ENCODE data around the gene DYRK1A.
A peak's percentile ranks its signal among the peaks of the same experiment; 100 is the strongest.
"Not testable (repeated sequence)": the region's sequence is repeated elsewhere in the genome, so short reads cannot be mapped to it uniquely, and the experiment has no call there.

DYRK1A gene

DNA sequence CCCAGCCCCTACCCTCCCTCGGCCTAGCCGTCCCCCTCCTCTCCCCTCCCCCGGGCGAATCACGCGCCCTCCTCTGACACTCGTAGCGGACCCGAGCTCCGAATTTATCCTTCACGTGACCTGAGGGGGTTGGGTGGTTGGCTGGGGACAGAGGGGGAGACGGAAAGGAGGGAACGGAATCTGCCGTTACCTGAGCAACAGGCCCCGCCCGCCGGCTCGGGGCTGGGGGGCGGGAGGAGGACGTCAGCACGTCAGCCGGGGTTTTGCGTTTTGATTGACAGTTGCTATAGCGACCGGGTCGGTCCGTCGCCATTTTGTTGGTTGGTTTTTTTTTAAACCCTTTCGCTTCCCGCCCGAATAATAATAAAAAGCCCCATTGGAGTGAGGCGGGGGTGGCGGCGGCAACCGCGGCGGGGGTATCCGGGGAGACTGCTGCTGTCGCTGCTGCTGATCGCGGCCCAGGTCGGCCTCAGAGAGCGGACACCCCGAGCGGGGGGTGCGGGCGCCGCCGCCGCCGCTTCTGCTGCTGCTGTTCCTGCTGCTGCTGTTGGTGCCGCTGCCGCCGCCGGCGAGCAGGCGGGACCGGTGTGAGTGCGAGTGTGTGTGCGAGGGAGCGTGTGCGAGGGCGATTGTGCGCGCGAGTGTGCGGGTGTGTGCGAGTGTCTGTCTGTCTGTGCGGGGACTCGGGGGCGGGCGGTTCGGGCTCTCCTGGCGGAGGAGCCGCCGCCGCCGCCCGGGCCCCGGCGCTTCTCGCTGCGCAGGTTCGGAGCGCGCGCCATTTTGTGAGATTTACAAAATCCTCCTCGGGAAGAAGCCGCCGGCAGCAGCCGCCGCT is at the start of gene DYRK1A:
TSS of gene DYRK1A (plus strand) at position 292 of the 835 bp plus-strand sequence. CDS start 53,602 bp downstream, outside the sequence.
- peak within 1 kb of the TSS; percentile 89 for H3K4me3 ChIP-seq (ENCODE audit: low read depth, low read length)

DNA sequence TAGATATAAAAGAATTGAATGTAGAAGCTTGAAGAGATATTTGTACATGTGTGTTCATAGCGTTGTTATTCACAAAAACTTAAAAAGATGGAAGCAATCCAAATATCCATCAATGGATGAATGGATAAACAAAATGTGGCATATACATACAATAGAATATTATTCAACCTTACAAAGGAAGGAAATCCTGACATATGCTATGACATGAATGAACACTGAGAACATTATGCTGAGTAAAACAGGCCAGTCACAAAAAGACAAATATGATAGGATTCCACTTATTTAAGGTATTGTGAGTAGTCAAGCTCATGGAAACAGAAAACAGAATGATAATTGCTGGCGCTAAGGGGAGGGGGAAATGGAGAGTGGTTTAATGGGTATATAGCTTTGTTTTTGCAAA is 47.0 kb upstream of the DYRK1A start:
- no peak overlapping the region for H3K4me3 ChIP-seq (ENCODE audit: low read depth, low read length)

DNA sequence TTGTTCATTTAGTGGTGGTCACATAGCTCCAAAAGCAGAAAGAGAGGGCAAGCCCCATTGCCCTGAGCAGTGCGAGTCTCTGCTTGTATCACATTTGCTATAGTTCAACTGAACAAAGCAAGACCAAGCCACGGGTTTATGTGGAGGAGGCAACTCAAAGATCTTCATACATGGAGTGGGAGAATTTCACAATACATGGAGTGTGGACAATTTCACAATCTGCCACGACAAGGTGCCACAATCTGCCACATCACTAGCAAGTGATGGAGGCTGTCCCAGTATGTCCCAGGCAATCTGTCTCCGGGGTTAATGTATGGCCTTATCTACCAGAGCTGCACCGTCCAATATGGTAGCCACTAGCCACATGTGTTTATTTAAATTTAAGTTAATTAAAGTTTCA is 44.5 kb upstream of the DYRK1A start:
- H3K4me3 ChIP-seq (ENCODE audit: low read depth, low read length) = no peak overlapping the region

DNA sequence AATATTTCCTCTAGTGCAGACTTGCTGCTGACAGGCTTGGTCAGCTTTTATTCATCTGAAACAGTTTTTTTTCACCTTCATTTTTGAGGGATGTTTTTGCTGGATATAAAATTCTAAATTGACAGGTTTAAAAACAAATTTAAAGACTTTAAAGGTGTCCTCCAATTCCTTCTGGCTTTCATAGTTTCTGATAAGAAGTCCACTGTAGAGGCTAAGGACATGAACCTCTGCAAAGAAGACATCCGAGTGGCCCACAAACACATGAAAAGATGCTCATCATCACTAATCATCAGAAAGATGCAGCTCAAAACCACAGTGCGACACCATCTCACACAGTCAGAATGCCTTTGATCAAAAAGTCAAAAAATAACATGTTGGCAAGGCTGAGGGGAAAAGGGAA is 42.0 kb upstream of the DYRK1A start:
- H3K4me3 ChIP-seq (ENCODE audit: low read depth, low read length) = no peak overlapping the region

DNA sequence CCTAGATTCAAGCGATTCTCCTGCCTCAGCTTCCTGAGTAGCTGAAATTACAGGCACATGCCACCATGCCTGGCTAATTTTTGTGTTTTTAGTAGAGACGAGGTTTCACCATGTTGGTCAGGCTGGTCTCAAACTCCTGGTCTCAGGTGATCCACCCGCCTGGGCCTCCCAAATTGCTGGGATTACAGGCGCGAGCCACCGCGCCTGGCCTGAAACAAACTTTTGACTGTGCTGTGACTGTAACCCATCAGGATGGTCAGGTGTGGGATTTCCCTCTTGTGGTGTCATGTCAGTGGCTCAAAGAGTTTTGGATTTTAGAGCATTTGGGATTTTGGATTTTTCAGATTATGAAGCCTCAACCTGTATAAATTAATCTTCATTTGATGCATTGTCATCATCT is 38.4 kb upstream of the DYRK1A start:
- H3K4me3 ChIP-seq (ENCODE audit: low read depth, low read length) = not testable (repeated sequence)

DNA sequence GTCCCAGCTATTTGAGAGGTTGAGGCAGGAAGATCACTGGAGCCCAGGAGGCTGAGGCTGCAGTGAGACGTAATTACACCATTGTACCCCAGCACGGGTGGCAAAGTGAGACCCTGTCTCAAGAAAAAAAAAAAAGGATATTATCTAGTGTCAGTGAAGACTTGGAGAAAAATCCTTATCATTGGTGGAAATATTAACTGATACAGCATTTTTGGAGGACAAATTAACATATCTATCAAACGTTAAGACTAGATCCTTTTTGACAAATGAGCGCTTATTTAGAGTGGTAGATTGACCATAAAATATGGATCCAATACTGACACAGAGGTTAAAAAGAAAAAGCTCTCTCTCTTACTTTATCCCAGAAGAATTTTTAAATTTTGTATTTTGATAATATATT is 35.2 kb upstream of the DYRK1A start:
- no peak overlapping the region for H3K4me3 ChIP-seq (ENCODE audit: low read depth, low read length)

DNA sequence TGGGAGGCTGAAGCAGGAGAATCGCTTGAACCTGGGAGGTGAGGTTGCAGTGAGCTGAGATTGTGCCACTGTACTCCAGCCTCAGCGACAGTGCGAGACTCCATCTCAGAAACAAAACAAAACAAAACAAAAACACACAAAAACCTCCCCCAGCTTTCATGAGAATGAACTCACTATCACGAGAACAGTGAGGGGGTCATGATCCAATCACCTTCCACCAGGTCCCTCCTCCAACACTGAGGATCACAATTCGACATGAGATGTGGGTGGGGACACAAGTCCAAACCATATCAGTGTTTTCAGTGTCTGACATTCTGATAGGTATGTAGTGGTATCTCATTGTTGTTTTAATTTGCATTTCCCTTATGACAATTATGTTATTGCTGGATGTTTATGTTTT is 31.5 kb upstream of the DYRK1A start:
- H3K4me3 ChIP-seq (ENCODE audit: low read depth, low read length) = no peak overlapping the region

DNA sequence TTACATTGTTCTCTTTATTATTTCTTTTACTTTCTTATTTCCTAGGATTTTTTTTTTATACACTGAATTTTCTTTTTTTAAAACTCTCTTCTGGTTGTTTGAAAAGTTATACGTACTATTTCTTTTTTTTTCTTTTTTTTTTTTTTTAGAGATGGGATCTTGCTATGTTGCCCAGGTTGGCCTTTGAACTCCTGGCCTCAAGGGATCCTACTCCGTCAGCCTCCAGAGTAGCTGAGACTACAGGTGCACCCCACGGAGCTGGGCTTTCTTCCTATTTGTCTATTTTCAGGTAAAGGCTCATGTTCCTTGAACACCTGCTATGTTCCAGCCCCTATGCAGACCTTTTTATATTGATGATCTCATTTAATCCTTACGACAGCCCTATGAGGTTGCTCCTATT is 29.4 kb upstream of the DYRK1A start:
- no peak overlapping the region for H3K4me3 ChIP-seq (ENCODE audit: low read depth, low read length)

DNA sequence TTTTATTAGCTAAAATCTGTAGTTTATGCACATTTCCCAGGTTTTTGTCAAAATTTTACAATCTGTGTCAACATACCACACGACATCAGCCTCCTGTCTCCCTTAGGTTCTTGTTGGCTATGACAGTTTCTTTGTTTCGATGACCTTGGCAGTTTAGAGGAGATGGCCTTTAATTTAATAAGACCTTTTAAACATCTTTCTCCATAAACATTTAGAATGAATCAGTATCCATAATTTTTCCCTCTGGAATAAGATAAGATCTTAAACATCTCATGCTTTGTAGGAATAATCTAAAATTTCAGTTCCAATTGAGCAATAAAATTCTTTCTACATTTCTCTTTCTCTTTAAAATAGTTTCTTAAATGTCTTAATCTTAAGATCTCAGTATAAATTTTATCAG is 28.7 kb upstream of the DYRK1A start:
- H3K4me3 ChIP-seq (ENCODE audit: low read depth, low read length) = no peak overlapping the region

DNA sequence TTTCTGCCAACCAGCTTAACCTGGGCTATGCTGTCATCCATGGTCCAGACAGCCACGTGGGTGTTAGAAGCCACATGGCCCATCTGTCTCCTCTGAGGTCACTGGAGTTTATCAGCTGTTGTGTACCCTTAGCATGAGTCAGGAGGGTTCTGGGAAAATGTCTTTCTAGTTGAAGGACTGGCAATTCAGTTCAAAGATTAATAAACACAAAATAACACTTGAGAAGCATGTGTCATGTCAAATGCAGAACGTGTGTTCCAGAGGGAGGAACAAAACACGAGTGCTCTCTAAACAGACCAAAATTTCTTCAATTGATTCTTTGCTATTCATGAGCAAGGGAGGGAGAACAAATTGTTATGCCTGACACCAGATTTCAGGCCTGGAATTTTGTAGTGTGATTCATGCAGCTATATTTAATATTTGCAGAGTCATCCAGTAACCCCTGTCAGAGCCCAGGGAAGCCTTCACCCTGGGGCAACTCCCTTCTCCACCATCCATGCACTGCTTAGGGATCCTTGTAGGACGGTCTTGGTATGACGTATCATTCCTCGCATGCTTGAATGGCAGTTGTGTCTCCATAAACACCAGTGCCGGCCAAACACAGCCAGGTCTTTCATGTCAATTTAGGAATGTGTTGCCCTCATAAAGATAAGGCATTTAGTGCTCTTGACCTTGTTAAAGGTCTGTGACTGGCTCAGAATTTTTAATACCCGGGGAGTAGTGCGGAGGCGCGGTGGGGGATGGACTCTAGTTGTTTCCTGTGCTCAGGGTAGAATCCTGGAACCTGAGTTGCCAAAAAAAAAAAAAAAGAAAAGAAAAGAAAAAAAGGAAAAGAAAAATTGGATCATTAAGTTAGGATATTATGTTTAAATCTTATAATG is 27.7 kb upstream of the DYRK1A start:
- H3K4me3 ChIP-seq (ENCODE audit: low read depth, low read length) = no peak overlapping the region

DNA sequence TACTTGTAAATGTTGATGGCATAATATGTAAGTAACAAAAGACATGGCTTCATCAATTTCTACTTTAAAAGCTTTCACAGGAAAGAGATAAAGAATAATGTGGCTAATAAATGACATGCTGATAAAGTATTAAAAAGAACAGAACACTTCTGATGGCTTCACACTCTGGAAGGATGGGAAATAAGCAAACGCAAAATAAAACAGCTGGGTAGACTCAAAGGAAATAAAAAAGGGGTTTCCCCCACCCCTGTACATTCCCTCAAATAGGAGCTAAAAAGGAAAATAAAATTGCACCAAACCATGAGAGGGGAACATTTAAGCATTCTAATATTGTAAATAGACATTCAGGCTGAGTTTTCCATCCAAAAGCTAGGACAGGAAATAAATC is 27.0 kb upstream of the DYRK1A start:
- H3K4me3 ChIP-seq (ENCODE audit: low read depth, low read length) = no peak overlapping the region

DNA sequence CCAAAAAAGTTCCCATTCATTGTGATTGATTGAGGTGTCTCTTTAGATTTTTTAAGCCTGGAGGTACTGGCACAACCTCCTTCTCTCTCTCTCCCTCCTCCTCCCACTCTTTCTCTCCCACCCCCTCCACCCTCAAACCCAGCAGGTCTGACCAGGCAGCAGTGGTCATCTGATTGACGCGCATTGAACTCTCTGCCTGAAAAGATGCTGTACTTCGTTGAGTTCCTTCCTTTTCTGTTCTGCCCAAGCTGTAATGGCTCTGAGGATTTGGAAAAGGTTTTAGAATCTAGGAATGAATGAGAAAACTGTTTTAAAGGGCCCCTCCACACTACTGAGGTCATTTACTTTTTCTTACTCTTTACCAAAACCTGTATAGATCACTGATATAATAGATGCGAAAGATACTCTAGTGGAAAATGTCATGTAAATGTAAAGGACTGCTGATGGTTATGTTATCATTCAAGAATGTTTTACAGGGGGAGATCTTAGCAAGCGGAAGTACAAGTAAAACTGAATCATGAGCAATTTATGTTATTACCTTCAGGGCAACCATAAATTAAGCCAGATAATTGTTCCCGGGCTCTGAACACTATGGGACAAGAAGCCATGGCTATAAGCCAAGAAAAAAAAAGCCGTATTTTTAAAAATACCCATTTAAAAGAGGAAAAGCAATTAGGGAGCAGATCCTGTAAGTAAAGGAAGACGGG is 25.2 kb upstream of the DYRK1A start:
- H3K4me3 ChIP-seq (ENCODE audit: low read depth, low read length) = no peak overlapping the region

DNA sequence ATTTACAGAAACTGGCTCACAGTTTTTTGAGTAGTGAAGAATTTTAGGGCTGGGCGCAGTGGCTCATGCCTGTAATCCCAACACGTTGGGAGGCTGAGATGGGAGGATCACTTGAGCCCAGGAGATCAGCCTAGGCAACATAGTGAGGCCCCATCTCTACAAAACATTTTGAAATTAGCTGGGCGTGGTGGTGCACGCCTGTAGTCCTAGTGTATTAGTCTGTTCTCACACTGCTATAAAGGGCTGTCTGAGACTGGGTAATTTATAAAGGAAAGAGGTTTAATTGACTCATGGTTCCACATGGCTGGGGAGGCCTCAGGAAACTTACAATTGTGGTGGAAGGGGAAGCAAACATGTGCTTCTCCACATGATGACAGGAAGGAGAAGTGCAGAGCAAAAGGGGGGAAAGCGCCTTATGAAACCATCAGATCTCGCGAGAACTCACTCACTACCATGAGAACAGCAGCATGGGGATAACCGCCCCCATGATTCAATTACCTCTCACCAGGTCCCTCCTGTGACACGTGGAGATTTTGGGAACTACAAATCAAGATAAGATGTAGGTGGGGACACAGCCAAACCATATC is 24.4 kb upstream of the DYRK1A start:
- no peak overlapping the region for H3K4me3 ChIP-seq (ENCODE audit: low read depth, low read length)

DNA sequence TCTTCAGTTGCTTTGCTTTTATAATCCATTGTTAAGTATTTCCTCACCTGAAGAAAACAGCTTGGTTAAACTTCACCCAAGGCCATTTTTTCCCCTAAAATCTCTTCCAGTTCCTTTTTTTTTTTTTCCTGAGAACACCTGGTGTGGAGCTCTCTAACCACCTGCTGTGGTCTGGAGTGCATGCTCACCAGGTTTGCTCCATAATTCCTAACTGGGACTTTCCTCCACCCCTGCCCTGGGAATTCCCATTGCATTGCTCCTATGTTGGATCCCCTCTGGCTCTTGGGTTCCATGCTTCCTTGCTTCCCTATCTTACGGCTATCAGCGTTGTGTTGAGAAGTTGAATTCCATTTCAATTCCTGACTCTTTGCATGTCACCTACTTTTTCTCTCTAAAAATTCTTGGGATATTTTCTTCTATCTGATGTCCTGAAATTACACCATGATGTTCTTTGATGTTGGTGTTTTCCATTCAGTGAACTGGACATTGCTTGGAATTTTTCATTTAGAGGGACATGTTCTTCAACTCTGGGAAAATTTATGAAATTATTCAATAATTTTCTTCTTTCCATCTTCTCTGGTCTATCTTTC is 19.6 kb upstream of the DYRK1A start:
- H3K4me3 ChIP-seq (ENCODE audit: low read depth, low read length) = no peak overlapping the region

DNA sequence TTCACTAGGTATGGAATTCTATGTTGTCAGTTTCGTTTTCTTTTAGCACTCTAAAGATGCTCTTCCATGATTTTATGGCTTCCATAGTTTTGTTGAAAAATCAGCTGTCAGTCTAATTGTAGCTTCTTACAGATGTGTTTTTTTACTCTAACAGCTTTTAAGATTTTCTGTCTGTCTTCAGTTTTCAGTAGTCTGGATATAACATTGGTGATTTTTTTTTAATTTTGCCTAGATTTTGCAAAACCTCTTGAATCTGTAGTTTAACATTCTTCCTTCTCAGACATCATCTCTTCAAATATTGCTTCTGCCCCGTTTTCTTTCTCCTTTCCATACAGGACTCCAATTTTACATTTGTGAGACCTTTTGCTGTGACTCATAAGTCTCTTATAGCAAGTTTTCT is 17.9 kb upstream of the DYRK1A start:
- no peak overlapping the region for H3K4me3 ChIP-seq (ENCODE audit: low read depth, low read length)

DNA sequence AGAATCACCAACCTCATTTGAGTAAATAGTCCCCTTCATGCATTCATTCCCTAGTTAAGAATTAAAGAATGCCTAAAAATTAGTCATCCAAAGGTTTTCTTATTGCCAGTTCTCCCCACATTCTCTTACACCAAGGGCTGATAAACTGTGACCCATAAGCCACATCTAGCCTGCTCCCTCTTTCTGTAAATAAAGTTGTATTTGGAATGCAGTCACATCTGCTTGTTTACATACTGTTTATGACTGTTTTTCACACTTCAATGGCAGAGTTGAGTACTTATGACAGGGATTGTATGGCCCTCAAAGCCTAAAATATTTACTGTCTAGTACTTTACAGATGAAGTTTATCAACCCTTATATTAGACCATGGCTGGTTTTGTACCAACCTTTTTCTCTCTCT is 16.1 kb upstream of the DYRK1A start:
- no peak overlapping the region for H3K4me3 ChIP-seq (ENCODE audit: low read depth, low read length)

DNA sequence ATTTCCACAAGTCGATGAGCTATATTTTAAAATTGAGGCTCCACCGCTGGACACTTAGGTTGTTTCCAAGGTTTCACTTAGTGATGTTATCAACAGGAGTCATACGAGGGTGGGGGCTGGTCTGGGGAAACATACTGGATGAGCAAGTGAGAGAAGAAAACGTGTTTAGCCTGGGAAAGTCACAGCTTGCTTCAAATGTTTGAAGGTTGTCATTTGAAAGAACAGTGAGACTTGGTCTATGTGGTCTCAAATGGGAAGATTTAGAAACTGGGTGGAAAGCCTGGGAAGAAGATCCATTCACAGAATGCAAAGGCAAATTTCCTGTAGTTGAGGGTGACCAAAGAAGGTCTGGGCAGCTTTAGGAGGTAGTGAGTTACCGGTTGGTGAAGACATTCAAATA is 9.9 kb upstream of the DYRK1A start:
- no peak overlapping the region for H3K4me3 ChIP-seq (ENCODE audit: low read depth, low read length)

DNA sequence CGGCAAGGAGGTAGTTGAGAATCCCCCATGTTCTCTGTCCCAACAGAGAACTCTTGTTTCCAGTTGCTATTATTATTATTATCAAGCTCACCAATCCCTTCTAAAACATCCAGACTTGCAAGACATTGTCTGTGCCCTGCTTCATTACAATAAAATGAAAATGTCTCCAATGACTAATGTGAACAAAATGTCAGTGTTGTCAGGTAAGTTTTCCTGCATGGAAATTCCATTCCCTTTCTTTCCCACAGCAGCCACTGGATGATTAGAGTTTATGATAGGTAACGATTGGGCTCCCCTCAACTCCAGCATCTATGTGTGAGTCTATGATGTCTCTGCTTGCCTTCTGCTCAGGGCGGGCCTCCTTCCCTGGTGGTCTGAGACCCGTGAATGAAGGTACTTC is 8.9 kb upstream of the DYRK1A start:
- no peak overlapping the region for H3K4me3 ChIP-seq (ENCODE audit: low read depth, low read length)

DNA sequence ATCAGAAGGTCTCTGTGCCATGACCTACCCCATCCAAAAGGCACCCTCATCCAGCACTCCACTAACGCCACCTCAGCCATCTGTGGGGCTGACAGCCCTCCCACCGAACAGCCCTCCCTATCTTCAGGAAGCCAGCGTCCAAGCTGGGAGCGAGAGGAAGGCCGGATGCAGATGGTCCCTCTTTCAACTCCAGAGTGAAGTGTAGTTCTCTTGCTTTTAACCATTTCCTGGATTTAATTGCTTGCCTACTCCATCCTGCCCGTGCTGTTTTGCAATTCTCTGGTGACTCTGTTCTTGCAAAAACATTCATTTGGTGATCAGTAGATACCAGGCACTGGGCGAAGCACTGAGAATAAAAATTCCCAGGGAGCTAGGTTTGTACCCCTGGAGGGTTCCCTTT is 8.2 kb upstream of the DYRK1A start:
- no peak overlapping the region for H3K4me3 ChIP-seq (ENCODE audit: low read depth, low read length)

DNA sequence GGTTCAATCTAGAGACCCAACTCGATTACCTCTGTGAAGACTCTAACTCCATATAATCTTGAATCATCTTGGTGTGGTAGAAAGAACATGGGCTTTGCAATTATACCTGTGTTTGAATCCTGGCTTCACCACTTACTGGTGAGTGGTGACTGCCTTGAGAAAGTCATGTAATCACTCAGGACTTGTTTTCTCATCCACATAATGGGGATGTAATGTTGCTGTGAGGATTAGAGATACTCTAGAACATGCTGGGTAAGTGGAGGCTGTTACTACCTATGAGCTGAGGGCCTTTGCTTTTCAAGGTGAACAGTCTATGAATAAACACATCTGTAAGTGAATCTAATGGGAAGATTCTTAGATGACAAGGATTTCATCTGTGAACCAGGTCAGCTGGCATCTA is 2.6 kb upstream of the DYRK1A start:
- no peak overlapping the region for H3K4me3 ChIP-seq (ENCODE audit: low read depth, low read length)

DNA sequence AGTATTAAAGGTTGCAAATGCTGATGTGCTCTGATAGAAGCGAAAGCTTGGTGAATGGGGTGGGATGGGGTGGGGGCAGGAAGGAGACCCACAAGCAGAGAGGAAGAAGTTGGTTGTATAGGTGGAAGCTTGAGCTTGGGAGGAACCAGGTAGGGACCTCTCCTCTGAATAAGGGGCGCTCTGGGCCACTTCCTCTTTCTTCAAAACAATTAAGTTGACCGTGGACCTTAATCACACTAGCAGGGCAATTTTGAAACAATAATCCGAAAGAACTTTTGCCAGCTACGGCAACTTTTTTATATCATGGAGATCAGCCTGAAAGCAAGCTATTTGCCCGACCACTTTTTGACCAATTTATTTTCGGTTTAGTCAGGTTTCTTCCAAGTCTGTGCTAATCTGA is 1.9 kb upstream of the DYRK1A start:
- H3K4me3 ChIP-seq (ENCODE audit: low read depth, low read length) = no peak overlapping the region

All from iPS-11a (cell line).